Frontal cortex (tissue), 4 donors: ENCODE results near the gene QSER1. TPM values are rescaled to one million over a fixed set of nuclear protein-coding genes. Genes with fewer than 3 reads are reported as not detected.
"Not testable (repeated sequence)": the region's sequence is repeated elsewhere in the genome, so short reads cannot be mapped to it uniquely, and the experiment has no call there.

Experiments used
- DNase-seq, 2 donors: peaks; one replicate each; pipeline ENCODE4 v3.0.0; 2012; ENCODE audit warnings: low spot score in 2 of 2
- FAIRE-seq: peaks from 2 replicates; lab custom pipeline; 2012; peaks lifted over from hg19 to GRCh38; lab: Jason Lieb, UNC
- total RNA-seq: library from RNA; depleted of rRNA; stranded (reverse); fragments of >200 nt; gene quantifications from one replicate; pipeline ENCODE4 v1.2.3, GENCODE V29; 2014
- donor health status: control.
- donor health status: control.
- donor health status: control.

The QSER1 gene
- total RNA-seq: 45.2 TPM

GRCh38 chr11:32892355-32893092, at the start of gene QSER1:
TSS of gene QSER1 (plus strand) at chr11:32892811. CDS start at chr11:32893126, 315 bp downstream.
- DNase-seq (peak; percentile 83 to 91), FAIRE-seq (no peak)

GRCh38 chr11:32843544-32843943, 49.1 kb upstream of the QSER1 start:
- FAIRE-seq: no peak

GRCh38 chr11:32847511-32847910, 45.1 kb upstream of the QSER1 start:
- DNase-seq: no peak
- FAIRE-seq: no peak

More at GRCh38 chr11:32843544-32843943, 49.1 kb upstream of the QSER1 start:
- DNase-seq: no peak

GRCh38 chr11:32849761-32850160, 42.9 kb upstream of the QSER1 start:
- no peak for DNase-seq
- FAIRE-seq: no peak

- FAIRE-seq (no peak), DNase-seq (no peak)
Observed at GRCh38 chr11:32851251-32851650, 41.4 kb upstream of the QSER1 start.

GRCh38 chr11:32852207-32852606, 40.4 kb upstream of the QSER1 start:
- DNase-seq (no peak), FAIRE-seq (no peak)

- FAIRE-seq: no peak
Observed at GRCh38 chr11:32855601-32856000, 37.0 kb upstream of the QSER1 start.

GRCh38 chr11:32858731-32859130, 33.9 kb upstream of the QSER1 start:
- DNase-seq (no peak), FAIRE-seq (no peak)

More at GRCh38 chr11:32855601-32856000, 37.0 kb upstream of the QSER1 start:
- no peak for DNase-seq

GRCh38 chr11:32861850-32862577, 30.6 kb upstream of the QSER1 start:
- no peak for DNase-seq
- FAIRE-seq: no peak

GRCh38 chr11:32864555-32864954, 28.1 kb upstream of the QSER1 start:
- FAIRE-seq (no peak), DNase-seq (no peak)

- FAIRE-seq, DNase-seq: not testable (repeated sequence)
Observed at GRCh38 chr11:32868752-32869151, 23.9 kb upstream of the QSER1 start.

- DNase-seq (no peak), FAIRE-seq (no peak)
Observed at GRCh38 chr11:32870676-32871075, 21.9 kb upstream of the QSER1 start.

GRCh38 chr11:32874132-32874531, 18.5 kb upstream of the QSER1 start:
- DNase-seq (no peak), FAIRE-seq (no peak)

GRCh38 chr11:32881286-32881685, 11.3 kb upstream of the QSER1 start:
- DNase-seq (no peak), FAIRE-seq (no peak)

- DNase-seq: no peak
- FAIRE-seq: no peak
Observed at GRCh38 chr11:32883421-32883820, 9.2 kb upstream of the QSER1 start.

- FAIRE-seq: no peak
- DNase-seq: no peak
Observed at GRCh38 chr11:32884023-32884422, 8.6 kb upstream of the QSER1 start.

- no peak for FAIRE-seq
- no peak for DNase-seq
Observed at GRCh38 chr11:32884770-32885384, 7.7 kb upstream of the QSER1 start.

- DNase-seq (no peak), FAIRE-seq (no peak)
Observed at GRCh38 chr11:32885556-32885955, 7.1 kb upstream of the QSER1 start.

GRCh38 chr11:32886180-32886579, 6.4 kb upstream of the QSER1 start:
- no peak for DNase-seq
- FAIRE-seq: no peak

GRCh38 chr11:32887707-32888383, 4.8 kb upstream of the QSER1 start:
- DNase-seq, FAIRE-seq: not testable (repeated sequence)
